ENCODE measurements around the gene RADX.

DNA sequence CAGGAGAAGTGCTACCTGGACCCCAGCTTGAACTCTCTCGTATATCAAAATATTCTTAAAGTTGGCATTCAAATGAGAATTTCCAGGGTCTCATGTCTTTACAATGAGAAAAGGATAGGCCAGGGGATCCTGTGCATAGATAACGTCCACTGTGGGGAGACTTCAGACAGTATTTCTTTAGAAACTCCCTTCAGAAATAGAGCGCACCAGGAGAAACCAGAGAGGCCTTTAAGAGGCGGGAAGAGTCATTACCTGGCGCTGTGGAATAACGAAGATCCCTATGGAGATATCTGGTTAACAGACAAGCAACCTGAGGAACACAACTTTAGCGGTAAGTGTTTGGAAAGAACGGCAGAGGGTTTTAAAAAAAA is 600 bp downstream of the RADX start:
- TF ChIP-seq, protein P1, sequence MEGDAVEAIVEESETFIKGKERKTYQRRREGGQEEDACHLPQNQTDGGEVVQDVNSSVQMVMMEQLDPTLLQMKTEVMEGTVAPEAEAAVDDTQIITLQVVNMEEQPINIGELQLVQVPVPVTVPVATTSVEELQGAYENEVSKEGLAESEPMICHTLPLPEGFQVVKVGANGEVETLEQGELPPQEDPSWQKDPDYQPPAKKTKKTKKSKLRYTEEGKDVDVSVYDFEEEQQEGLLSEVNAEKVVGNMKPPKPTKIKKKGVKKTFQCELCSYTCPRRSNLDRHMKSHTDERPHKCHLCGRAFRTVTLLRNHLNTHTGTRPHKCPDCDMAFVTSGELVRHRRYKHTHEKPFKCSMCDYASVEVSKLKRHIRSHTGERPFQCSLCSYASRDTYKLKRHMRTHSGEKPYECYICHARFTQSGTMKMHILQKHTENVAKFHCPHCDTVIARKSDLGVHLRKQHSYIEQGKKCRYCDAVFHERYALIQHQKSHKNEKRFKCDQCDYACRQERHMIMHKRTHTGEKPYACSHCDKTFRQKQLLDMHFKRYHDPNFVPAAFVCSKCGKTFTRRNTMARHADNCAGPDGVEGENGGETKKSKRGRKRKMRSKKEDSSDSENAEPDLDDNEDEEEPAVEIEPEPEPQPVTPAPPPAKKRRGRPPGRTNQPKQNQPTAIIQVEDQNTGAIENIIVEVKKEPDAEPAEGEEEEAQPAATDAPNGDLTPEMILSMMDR (IDR thresholded peaks at IDR 0.05 in 8 of 11, conservative IDR thresholded peaks at IDR 0.05 in 3 of 11): no peak
- TF ChIP-seq POLR2AphosphoS5 (IDR thresholded peaks at IDR 0.05): no peak

Data from spleen (tissue), 7 donors.